Uterus (tissue), 2 donors: ENCODE results near the gene CAPZA3.

Experiments
- CTCF ChIP-seq, 4 experiments: fragments of 200-600 bp in 2 of 4; fragments of 450-650 bp in 2 of 4; sonication (generic) in 2 of 4; IDR thresholded peaks; one replicate each; pipeline ENCODE4 v1.5.1; 2016 to 2019; ENCODE audit warnings: antibody characterized with exemption in 4 of 4, mild to moderate bottlenecking in 2 of 4, moderate library complexity in 1 of 4
- POLR2A ChIP-seq, 2 donors: fragments of 450-650 bp; IDR thresholded peaks; one replicate each; pipeline ENCODE4 v1.6.1; 2016; ENCODE audit warnings: antibody characterized with exemption in 2 of 2, mild to moderate bottlenecking in 1 of 2, moderate library complexity in 1 of 2

- no peak for TF ChIP-seq CTCF (IDR thresholded peaks at IDR 0.05)
- TF ChIP-seq POLR2A (IDR thresholded peaks at IDR 0.05), result no peak
These were observed 37.6 kb upstream of the CAPZA3 start for GRCh38 chr12:18700271-18700670.
